Gastroesophageal sphincter (tissue), 3 donors: ENCODE data around the gene GSX2.

Experiments
- EP300 ChIP-seq: sonication (generic); formaldehyde crosslinking; IDR thresholded peaks from one replicate; pipeline ENCODE4 v1.6.1; 2017; ENCODE audit warnings: antibody characterized with exemption, mild to moderate bottlenecking
- POLR2A ChIP-seq, 2 donors: fragments of 450-650 bp; IDR thresholded peaks; one replicate each; pipeline ENCODE4 v1.6.1; 2017; ENCODE audit warnings: antibody characterized with exemption in 2 of 2, mild to moderate bottlenecking in 2 of 2, moderate library complexity in 1 of 2
- POLR2AphosphoS5 ChIP-seq: sonication (generic); formaldehyde crosslinking; IDR thresholded peaks from one replicate; pipeline ENCODE4 v1.6.1; 2017; ENCODE audit warnings: antibody characterized with exemption
- TF ChIP-seq, protein P1 (sequence below), 4 experiments: fragments of 200-600 bp in 2 of 4; fragments of 450-650 bp in 2 of 4; sonication (generic) in 1 of 4; IDR thresholded peaks; one replicate each; pipeline ENCODE4 v1.5.1; 2017 to 2019; ENCODE audit warnings: antibody characterized with exemption in 4 of 4, mild to moderate bottlenecking in 2 of 4, moderate library complexity in 2 of 4

DNA sequence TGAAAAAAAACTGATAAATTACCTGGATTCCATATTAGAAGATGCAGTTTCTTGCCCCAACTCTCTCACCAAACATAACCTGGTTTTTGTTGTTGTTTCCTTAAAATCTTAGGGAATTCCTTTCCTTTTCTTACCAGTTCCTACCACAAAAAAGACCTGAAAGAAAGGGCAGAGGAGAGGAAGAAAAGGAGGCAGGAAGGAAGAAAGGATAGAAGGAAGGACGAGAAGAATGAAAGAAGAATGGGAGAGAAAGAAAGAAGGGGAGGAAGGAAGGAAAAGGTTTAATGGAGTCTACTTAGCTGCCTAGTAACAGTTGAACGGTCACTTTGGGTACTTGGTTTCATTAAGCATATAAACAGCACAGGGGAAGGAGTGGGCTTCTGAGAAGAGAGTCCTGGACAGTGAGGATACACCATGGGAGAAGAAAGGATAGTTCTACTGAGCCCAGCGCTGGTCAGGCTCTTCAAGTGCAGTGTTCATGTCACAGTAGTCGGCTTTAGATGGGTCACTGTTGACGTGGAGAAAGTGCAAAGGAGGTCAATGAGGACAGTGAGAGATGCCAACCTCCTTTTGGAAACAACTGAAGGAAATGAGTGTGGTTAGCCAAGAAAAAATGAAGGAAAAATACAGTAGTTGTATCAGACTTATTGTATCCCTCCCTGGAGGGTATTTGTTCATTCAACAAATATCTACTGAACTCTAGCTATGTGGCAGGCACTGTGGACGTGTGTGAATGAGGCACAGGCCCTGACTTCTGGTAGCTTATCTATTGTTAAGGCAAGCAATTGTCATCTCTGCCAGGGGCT, 34.5 kb upstream of the GSX2 start:
- TF ChIP-seq, protein P1, sequence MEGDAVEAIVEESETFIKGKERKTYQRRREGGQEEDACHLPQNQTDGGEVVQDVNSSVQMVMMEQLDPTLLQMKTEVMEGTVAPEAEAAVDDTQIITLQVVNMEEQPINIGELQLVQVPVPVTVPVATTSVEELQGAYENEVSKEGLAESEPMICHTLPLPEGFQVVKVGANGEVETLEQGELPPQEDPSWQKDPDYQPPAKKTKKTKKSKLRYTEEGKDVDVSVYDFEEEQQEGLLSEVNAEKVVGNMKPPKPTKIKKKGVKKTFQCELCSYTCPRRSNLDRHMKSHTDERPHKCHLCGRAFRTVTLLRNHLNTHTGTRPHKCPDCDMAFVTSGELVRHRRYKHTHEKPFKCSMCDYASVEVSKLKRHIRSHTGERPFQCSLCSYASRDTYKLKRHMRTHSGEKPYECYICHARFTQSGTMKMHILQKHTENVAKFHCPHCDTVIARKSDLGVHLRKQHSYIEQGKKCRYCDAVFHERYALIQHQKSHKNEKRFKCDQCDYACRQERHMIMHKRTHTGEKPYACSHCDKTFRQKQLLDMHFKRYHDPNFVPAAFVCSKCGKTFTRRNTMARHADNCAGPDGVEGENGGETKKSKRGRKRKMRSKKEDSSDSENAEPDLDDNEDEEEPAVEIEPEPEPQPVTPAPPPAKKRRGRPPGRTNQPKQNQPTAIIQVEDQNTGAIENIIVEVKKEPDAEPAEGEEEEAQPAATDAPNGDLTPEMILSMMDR (IDR thresholded peaks at IDR 0.05): no peak
- TF ChIP-seq POLR2A (IDR thresholded peaks at IDR 0.05) (no peak), POLR2AphosphoS5 (peak; percentile 26), EP300 (no peak)
